HCT116 (cell line): Measurements from ENCODE around the gene TBC1D1.

Experiments
- REST ChIP-seq: IDR thresholded peaks from 2 replicates; pipeline ENCODE4 v1.6.1; 2012; ENCODE audit warnings: low read depth
- ZNF274 ChIP-seq: fragments of 200-500 bp; sonication (Bioruptor generic); IDR thresholded peaks from 2 replicates; pipeline ENCODE4 v1.6.1; 2014; ENCODE audit warnings: mild to moderate bottlenecking, low read depth, low read length, inconsistent platforms
- TF ChIP-seq, protein P1 (sequence below), 3 experiments: fragments of 200-600 bp in 1 of 3; sonication (generic) in 1 of 3; IDR thresholded peaks in 2 of 3; conservative IDR thresholded peaks in 1 of 3; 2 replicates each; pipeline ENCODE4 v1.5.1; 2012 to 2017; ENCODE audit warnings: low read depth in 2 of 3, low read length in 2 of 3, antibody characterized with exemption in 1 of 3, borderline replicate concordance in 1 of 3, control low read depth in 1 of 3, mild to moderate bottlenecking in 1 of 3, mixed read lengths in 1 of 3, mixed run types in 1 of 3, moderate library complexity in 1 of 3; ENCODE audit not compliant: insufficient read depth in 1 of 3

DNA sequence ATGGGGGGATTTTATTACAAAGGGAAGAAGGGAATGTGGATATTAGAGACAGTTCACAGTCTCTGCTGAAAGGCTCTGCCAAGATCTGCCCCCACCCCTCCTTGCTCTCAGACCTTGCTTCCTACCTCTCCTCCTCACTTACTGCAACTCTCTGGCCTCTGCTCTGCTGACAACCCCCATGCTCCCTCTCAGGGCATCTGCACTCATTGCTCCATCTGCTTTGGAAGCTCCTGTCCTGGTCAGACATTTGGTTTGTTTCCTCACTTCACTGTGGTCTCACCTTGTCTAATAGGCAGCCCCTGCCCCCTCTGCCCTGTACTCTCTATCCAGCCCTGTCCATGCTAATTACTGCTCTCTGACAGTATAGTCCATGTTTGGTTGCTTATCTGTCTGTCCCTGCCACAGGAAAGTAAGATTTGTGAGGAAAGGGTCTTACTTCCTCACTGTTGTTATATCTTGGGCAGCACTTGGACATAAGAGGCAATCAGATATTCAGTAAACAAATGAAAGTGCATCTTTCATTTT lies 258.6 kb downstream of the TBC1D1 start:
- TF ChIP-seq, protein P1, sequence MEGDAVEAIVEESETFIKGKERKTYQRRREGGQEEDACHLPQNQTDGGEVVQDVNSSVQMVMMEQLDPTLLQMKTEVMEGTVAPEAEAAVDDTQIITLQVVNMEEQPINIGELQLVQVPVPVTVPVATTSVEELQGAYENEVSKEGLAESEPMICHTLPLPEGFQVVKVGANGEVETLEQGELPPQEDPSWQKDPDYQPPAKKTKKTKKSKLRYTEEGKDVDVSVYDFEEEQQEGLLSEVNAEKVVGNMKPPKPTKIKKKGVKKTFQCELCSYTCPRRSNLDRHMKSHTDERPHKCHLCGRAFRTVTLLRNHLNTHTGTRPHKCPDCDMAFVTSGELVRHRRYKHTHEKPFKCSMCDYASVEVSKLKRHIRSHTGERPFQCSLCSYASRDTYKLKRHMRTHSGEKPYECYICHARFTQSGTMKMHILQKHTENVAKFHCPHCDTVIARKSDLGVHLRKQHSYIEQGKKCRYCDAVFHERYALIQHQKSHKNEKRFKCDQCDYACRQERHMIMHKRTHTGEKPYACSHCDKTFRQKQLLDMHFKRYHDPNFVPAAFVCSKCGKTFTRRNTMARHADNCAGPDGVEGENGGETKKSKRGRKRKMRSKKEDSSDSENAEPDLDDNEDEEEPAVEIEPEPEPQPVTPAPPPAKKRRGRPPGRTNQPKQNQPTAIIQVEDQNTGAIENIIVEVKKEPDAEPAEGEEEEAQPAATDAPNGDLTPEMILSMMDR (IDR thresholded peaks at IDR 0.05 in 2 of 3, conservative IDR thresholded peaks at IDR 0.05 in 1 of 3; ENCODE audit: borderline replicate concordance in 1 of 3, insufficient read depth in 1 of 3, low read depth in 2 of 3, low read length in 2 of 3) = no peak
- TF ChIP-seq REST (no peak), ZNF274 (no peak)
